Glutamatergic neuron (in vitro differentiated cells): ENCODE measurements around the gene NAV2. TPM values are rescaled to one million over a fixed set of nuclear protein-coding genes. Genes with fewer than 3 reads are reported as not detected.

Experiments used
- DNase-seq: peaks from one replicate; pipeline ENCODE4 v3.0.0; 2022
- H3K27ac Mint-ChIP-seq: one replicate; pipeline ENCODE4 v1.8.0; 2020; ENCODE audit warnings: mild to moderate bottlenecking, mixed read lengths, inconsistent platforms; ENCODE audit not compliant: unreplicated experiment
- H3K27me3 Mint-ChIP-seq: one replicate; pipeline ENCODE4 v1.8.0; 2020; ENCODE audit warnings: mild to moderate bottlenecking, moderate library complexity, mixed read lengths, inconsistent platforms; ENCODE audit not compliant: unreplicated experiment
- H3K36me3 Mint-ChIP-seq: one replicate; pipeline ENCODE4 v1.8.0; 2020; ENCODE audit warnings: mild to moderate bottlenecking, mixed read lengths, inconsistent platforms; ENCODE audit not compliant: unreplicated experiment
- H3K4me1 Mint-ChIP-seq: one replicate; pipeline ENCODE4 v1.8.0; 2020; ENCODE audit warnings: mild to moderate bottlenecking, low read depth, mixed read lengths, inconsistent platforms; ENCODE audit not compliant: unreplicated experiment
- H3K4me3 Mint-ChIP-seq: one replicate; pipeline ENCODE4 v1.8.0; 2020; ENCODE audit warnings: mild to moderate bottlenecking, mixed read lengths, inconsistent platforms; ENCODE audit not compliant: unreplicated experiment
- H3K9me3 Mint-ChIP-seq: one replicate; pipeline ENCODE4 v1.8.0; 2020; ENCODE audit warnings: mild to moderate bottlenecking, moderate library complexity, mixed read lengths, inconsistent platforms; ENCODE audit not compliant: unreplicated experiment
- total RNA-seq: library from RNA; stranded (reverse); fragmentation: NEBNext Ultra II Directional; extraction: Animal tissue kit (Norgen Biotek cat#: 25700); gene quantifications from one replicate; pipeline ENCODE4 v1.2.1, GENCODE V29; 2021; ENCODE audit not compliant: unreplicated experiment
- TF ChIP-seq, protein P1 (sequence below): fragments of 200-600 bp; sonication (generic); IDR thresholded peaks from one replicate; pipeline ENCODE4 v1.5.0; 2021; ENCODE audit not compliant: partially characterized antibody, unreplicated experiment

Gene NAV2
- total RNA-seq, 1 donor from 2014 or later: 117 TPM

GRCh38 chr11:20031155-20032001 is 318.7 kb downstream of the NAV2 start:
- Mint-ChIP-seq H3K27me3 (peaks cover 10% of the 10 kb centered on the region), H3K27ac (no peak overlapping the region), H3K4me1 (peaks cover 40% of the 10 kb centered on the region), H3K36me3 (no peaks in the 10 kb centered on the region), H3K9me3 (peaks cover 10% of the 10 kb centered on the region), H3K4me3 (no peak overlapping the region)
- TF ChIP-seq, protein P1, sequence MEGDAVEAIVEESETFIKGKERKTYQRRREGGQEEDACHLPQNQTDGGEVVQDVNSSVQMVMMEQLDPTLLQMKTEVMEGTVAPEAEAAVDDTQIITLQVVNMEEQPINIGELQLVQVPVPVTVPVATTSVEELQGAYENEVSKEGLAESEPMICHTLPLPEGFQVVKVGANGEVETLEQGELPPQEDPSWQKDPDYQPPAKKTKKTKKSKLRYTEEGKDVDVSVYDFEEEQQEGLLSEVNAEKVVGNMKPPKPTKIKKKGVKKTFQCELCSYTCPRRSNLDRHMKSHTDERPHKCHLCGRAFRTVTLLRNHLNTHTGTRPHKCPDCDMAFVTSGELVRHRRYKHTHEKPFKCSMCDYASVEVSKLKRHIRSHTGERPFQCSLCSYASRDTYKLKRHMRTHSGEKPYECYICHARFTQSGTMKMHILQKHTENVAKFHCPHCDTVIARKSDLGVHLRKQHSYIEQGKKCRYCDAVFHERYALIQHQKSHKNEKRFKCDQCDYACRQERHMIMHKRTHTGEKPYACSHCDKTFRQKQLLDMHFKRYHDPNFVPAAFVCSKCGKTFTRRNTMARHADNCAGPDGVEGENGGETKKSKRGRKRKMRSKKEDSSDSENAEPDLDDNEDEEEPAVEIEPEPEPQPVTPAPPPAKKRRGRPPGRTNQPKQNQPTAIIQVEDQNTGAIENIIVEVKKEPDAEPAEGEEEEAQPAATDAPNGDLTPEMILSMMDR: no peak
- no peak for DNase-seq

GRCh38 chr11:20032127-20032526 is 319.5 kb downstream of the NAV2 start:
- no peak overlapping the region for H3K27ac Mint-ChIP-seq
- H3K4me1 Mint-ChIP-seq: peaks cover 48% of the 10 kb centered on the region
- DNase-seq: no peak
- H3K36me3 Mint-ChIP-seq: no peaks in the 10 kb centered on the region
- H3K4me3 Mint-ChIP-seq: no peak overlapping the region
- H3K9me3 Mint-ChIP-seq: peaks cover 14% of the 10 kb centered on the region
- TF ChIP-seq, protein P1: no peak
- H3K27me3 Mint-ChIP-seq: peaks cover 12% of the 10 kb centered on the region

GRCh38 chr11:20032577-20033260 is 320.1 kb downstream of the NAV2 start:
- Mint-ChIP-seq H3K4me3 (no peak overlapping the region), H3K36me3 (no peaks in the 10 kb centered on the region), H3K27me3 (peaks cover 12% of the 10 kb centered on the region), H3K27ac (no peak overlapping the region), H3K9me3 (peaks cover 18% of the 10 kb centered on the region), H3K4me1 (peaks cover 48% of the 10 kb centered on the region)
- TF ChIP-seq, protein P1: no peak
- DNase-seq: no peak

DNA sequence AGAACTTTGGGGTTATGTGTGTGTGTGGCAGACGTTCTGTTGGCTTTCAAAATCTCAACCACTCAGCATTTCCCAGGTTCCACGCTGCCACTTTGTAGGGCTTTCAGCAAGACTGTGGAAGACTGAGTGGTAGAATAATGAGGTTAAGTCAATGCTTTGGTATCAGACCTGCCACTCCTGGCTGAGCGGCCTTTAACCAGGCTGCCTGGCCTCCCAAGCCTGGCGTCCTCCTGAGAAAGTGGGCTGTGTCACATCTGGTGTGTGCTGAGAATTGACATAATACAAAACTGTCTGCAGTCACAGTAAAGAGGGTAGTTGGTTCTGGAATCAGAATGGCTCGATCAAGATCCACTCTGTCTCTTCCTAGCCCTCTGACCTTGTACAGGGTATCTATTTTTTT is 321.2 kb downstream of the NAV2 start:
- Mint-ChIP-seq H3K36me3 (no peaks in the 10 kb centered on the region), H3K4me3 (no peak overlapping the region), H3K4me1 (peaks cover 42% of the 10 kb centered on the region), H3K9me3 (peaks cover 16% of the 10 kb centered on the region), H3K27me3 (peaks cover 10% of the 10 kb centered on the region), H3K27ac (no peak overlapping the region)
- DNase-seq: no peak
- TF ChIP-seq, protein P1: peak; percentile 42

DNA sequence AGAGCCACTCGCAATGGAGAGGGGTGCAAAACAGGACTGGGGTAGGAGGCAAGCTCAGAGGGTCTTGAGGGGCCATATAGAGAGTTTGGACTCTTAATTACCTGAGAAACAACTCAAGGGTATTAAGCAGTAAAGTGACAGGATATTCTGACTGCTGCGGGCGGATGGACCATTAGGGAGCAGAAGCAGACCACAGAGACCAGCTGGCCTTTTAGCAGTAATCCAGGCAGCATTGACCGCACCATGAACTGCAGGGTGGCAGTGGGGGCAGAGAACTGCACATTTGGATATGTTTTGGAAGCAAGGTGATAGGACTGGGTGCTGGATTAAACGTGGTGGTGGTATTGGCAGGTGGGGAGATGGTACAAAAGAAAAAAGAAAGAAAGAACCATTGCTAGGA is 322.3 kb downstream of the NAV2 start:
- no peak for DNase-seq
- Mint-ChIP-seq H3K4me3 (no peak overlapping the region), H3K27me3 (peaks cover 10% of the 10 kb centered on the region), H3K9me3 (peaks cover 14% of the 10 kb centered on the region), H3K36me3 (no peaks in the 10 kb centered on the region), H3K27ac (peak overlapping the region; percentile 41), H3K4me1 (peaks cover 42% of the 10 kb centered on the region)
- TF ChIP-seq, protein P1: no peak
